Measurements from ENCODE around the gene PRDM16. TPM values are rescaled to one million over a fixed set of nuclear protein-coding genes. Genes with fewer than 3 reads are reported as not detected.

The PRDM16 gene
- total and polyA plus RNA-seq, 2 experiments from 2014 or later, result 0.14 to 0.16 TPM

DNA sequence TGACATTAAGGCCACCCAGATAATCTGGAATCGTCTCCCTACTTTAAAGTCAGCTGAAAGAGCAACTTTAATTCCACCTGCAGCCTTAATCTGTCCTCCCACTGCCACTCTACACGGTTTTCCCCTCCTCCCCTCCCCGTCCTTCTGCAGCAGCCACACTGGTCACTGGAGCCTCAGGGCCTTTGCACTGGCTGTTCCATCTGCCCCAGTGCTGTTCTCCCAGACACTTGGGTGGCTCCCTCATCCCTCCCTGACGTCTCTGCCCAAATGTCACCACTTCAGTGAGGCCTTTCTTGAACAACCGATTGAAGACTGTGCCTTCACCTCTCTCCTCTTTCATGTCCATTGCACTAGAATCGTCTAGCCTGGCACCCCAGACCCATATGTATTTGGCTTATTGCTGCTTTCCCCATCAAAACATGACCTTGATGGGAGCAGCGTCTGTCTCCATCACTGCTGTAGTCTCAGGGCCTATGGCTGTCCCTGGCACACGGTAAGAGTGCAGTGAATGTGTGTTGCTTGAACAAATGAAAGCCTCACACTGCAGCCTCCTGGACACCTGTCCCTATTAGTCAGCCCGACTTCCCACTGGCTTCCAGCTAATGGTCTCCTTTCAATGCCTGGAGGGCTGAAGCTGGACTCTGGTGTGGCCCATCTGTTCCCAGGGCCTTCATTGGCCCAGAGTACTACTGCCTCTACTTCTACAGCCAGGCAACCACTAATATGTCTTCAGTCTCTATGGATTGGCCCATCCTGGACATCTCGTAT lies 10.6 kb upstream of the PRDM16 start:
- ATAC-seq (no peak), DNase-seq (ENCODE audit: low spot score) (no peak)
- H3K4me2 ChIP-seq, result no peak overlapping the region
- no peaks in the 10 kb centered on the region for H3F3A ChIP-seq (replicated peaks; ENCODE audit: low read depth)
- no peaks in the 10 kb centered on the region for H3K79me2 ChIP-seq (replicated peaks; ENCODE audit: insufficient read depth)
- H3K27ac Mint-ChIP-seq, result no peak overlapping the region
- H3K4me3 Mint-ChIP-seq, result no peak overlapping the region
- no peak overlapping the region for H2AFZ ChIP-seq
- H3K36me3 ChIP-seq (ENCODE audit: insufficient read depth), result no peaks in the 10 kb centered on the region
- H3K4me3 ChIP-seq, result no peak overlapping the region
- peaks cover 10% of the 10 kb centered on the region; the same call in 1 of the 2 replicates for H3K4me1 ChIP-seq (ENCODE audit: insufficient read depth)
- H3K4me1 Mint-ChIP-seq, result no peaks in the 10 kb centered on the region; the same call in 2 of the 3 replicates
- TF ChIP-seq STAT1 (IDR thresholded peaks at IDR 0.05; ENCODE audit: unreplicated experiment), result no peak
- TF ChIP-seq POLR2AphosphoS5 (IDR thresholded peaks at IDR 0.05; ENCODE audit: low read depth), result no peak
- no peak for TF ChIP-seq ZNF114 (CRISPR knock-in tag; IDR thresholded peaks at IDR 0.05)
- TF ChIP-seq EZH2 (IDR thresholded peaks at IDR 0.05; ENCODE audit: low read depth, unreplicated experiment), result no peak
- no peak for TF ChIP-seq ETS1 (IDR thresholded peaks at IDR 0.05)
- TF ChIP-seq, protein P1, sequence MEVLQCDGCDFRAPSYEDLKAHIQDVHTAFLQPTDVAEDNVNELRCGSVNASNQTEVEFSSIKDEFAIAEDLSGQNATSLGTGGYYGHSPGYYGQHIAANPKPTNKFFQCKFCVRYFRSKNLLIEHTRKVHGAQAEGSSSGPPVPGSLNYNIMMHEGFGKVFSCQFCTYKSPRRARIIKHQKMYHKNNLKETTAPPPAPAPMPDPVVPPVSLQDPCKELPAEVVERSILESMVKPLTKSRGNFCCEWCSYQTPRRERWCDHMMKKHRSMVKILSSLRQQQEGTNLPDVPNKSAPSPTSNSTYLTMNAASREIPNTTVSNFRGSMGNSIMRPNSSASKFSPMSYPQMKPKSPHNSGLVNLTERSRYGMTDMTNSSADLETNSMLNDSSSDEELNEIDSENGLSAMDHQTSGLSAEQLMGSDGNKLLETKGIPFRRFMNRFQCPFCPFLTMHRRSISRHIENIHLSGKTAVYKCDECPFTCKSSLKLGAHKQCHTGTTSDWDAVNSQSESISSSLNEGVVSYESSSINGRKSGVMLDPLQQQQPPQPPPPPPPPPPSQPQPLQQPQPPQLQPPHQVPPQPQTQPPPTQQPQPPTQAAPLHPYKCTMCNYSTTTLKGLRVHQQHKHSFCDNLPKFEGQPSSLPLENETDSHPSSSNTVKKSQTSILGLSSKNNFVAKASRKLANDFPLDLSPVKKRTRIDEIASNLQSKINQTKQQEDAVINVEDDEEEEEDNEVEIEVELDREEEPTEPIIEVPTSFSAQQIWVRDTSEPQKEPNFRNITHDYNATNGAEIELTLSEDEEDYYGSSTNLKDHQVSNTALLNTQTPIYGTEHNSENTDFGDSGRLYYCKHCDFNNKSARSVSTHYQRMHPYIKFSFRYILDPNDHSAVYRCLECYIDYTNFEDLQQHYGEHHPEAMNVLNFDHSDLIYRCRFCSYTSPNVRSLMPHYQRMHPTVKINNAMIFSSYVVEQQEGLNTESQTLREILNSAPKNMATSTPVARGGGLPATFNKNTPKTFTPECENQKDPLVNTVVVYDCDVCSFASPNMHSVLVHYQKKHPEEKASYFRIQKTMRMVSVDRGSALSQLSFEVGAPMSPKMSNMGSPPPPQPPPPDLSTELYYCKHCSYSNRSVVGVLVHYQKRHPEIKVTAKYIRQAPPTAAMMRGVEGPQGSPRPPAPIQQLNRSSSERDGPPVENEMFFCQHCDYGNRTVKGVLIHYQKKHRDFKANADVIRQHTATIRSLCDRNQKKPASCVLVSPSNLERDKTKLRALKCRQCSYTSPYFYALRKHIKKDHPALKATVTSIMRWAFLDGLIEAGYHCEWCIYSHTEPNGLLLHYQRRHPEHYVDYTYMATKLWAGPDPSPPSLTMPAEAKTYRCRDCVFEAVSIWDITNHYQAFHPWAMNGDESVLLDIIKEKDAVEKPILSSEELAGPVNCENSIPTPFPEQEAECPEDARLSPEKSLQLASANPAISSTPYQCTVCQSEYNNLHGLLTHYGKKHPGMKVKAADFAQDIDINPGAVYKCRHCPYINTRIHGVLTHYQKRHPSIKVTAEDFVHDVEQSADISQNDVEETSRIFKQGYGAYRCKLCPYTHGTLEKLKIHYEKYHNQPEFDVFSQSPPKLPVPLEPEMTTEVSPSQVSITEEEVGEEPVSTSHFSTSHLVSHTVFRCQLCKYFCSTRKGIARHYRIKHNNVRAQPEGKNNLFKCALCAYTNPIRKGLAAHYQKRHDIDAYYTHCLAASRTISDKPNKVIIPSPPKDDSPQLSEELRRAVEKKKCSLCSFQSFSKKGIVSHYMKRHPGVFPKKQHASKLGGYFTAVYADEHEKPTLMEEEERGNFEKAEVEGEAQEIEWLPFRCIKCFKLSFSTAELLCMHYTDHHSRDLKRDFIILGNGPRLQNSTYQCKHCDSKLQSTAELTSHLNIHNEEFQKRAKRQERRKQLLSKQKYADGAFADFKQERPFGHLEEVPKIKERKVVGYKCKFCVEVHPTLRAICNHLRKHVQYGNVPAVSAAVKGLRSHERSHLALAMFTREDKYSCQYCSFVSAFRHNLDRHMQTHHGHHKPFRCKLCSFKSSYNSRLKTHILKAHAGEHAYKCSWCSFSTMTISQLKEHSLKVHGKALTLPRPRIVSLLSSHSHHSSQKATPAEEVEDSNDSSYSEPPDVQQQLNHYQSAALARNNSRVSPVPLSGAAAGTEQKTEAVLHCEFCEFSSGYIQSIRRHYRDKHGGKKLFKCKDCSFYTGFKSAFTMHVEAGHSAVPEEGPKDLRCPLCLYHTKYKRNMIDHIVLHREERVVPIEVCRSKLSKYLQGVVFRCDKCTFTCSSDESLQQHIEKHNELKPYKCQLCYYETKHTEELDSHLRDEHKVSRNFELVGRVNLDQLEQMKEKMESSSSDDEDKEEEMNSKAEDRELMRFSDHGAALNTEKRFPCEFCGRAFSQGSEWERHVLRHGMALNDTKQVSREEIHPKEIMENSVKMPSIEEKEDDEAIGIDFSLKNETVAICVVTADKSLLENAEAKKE (CRISPR knock-in tag; IDR thresholded peaks at IDR 0.05), result no peak
- TF ChIP-seq CREB1 (CRISPR knock-in tag; IDR thresholded peaks at IDR 0.05; ENCODE audit: low read depth), result no peak
- no peak for TF ChIP-seq EZH2phosphoT487 (IDR thresholded peaks at IDR 0.05; ENCODE audit: unreplicated experiment)
- TF ChIP-seq, protein P2, sequence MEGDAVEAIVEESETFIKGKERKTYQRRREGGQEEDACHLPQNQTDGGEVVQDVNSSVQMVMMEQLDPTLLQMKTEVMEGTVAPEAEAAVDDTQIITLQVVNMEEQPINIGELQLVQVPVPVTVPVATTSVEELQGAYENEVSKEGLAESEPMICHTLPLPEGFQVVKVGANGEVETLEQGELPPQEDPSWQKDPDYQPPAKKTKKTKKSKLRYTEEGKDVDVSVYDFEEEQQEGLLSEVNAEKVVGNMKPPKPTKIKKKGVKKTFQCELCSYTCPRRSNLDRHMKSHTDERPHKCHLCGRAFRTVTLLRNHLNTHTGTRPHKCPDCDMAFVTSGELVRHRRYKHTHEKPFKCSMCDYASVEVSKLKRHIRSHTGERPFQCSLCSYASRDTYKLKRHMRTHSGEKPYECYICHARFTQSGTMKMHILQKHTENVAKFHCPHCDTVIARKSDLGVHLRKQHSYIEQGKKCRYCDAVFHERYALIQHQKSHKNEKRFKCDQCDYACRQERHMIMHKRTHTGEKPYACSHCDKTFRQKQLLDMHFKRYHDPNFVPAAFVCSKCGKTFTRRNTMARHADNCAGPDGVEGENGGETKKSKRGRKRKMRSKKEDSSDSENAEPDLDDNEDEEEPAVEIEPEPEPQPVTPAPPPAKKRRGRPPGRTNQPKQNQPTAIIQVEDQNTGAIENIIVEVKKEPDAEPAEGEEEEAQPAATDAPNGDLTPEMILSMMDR (conservative IDR thresholded peaks at IDR 0.05; ENCODE audit: low read depth in 2 of 2), result no peak
- TF ChIP-seq REST (IDR thresholded peaks at IDR 0.05; ENCODE audit: unreplicated experiment), result no peak
- TF ChIP-seq JUNB (IDR thresholded peaks at IDR 0.05; ENCODE audit: unreplicated experiment), result no peak
- H3K36me3 Mint-ChIP-seq (ENCODE audit: low read depth), result no peaks in the 10 kb centered on the region; the same call in 2 of the 3 replicates
- no peak overlapping the region for H3K27ac ChIP-seq (ENCODE audit: low read depth)
- peaks cover 45% of the 10 kb centered on the region for H3K27me3 ChIP-seq (ENCODE audit: insufficient read depth)
- H3K9me3 Mint-ChIP-seq, result no peaks in the 10 kb centered on the region; the same call in 2 of the 3 replicates
- no peaks in the 10 kb centered on the region; the same call in none of the 2 replicates for H4K20me1 ChIP-seq (replicated peaks; ENCODE audit: insufficient read depth)
- peaks cover 43% of the 10 kb centered on the region for H3K27me3 Mint-ChIP-seq (ENCODE audit: insufficient read depth, low read depth, poor library complexity)
- no peaks in the 10 kb centered on the region for H3K9me2 ChIP-seq (ENCODE audit: insufficient read depth)

Data from GM23338 (cell line).